ENCODE measurements around the gene ARVCF.
A peak's percentile ranks its signal among the peaks of the same experiment; 100 is the strongest.

ARVCF gene

DNA sequence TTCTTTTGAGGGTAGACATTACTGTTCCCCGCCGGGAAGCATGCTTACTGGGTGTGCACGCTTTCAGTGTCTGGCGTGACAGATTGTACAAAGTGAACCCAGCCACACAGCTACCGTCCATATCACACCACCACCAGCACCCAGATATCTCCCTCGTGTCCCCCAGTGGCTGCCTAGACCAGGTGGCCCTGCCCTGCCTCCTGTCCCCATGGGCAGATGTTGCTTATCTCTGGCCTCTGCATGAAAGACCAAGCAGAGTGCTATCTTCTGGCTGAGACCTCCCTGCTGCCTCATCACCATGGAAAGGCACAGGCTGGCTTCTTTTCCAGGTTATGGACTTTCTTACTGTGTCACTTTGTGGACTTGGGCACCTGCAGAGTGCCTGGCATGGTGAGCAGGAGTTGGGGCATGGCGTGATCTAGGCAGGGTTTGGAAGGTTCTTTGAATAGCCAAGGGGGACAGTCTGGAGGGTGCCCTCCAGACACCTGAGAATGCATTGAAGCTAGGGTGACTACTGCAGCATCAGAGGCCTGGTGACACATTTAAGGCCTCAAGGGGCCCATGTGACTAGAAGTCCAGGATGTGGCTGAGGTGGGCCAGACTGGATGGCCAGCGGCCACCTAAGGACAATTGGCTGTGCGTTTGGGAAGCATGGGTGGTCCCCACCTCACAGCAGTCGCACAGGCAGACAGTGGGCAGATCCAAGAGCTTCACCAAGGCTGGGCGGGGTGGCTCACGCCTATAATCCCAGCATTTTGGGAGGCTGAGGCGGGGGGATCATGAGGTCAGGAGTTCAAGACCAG lies 9.0 kb upstream of the ARVCF start:
- peaks cover 3% of the 10 kb centered on the region for H3K36me3 ChIP-seq (ENCODE audit: control insufficient read depth, insufficient read depth, low read length)
- no peak overlapping the region for H3K4me3 ChIP-seq (ENCODE audit: low read depth, low read length)
- H3K9ac ChIP-seq (ENCODE audit: low read depth, low read length): no peak overlapping the region
- H3K4me1 ChIP-seq (ENCODE audit: control insufficient read depth, insufficient read depth, low read length): no peaks in the 10 kb centered on the region
- no peaks in the 10 kb centered on the region for H3K9me3 ChIP-seq (ENCODE audit: control insufficient read depth, insufficient read depth, low read length)
- peaks cover under 1% of the 10 kb centered on the region for H3K27me3 ChIP-seq (ENCODE audit: control insufficient read depth, insufficient read depth, low read length)

DNA sequence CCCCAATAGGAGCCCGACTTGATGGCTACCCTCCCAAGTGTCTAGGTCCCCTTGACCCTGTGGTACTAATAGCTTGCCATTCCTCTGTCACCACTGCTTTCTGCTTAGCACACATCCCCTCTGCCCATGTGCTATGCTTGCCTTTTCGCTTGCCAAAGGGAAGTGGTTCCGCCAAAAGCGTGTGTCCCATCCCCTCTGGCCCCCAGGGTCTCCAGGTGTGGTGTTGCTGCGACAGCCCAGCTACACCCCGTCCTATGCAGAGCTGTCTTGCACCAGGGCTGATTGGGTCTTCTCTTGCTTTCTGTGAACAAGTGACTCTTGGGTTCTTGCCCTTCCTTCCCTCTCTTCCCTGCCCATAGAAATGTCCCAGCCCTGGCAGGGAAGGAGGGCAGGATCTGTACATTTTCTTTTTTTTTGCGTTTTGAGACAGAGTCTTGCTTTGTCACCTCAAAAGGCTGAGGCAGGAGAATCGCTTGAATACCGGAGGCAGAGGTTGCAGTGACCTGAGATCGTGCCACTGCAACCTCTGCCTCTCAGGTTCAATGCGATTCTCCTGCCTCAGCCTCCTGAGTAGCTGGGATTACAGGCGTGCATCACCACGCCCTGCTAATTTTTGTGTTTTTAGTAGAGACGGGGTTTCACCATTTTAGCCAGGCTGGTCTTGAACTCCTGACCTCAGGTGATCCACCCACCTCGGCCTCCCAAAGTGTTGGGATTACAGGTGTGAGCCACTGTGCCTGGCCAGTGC lies 8.2 kb upstream of the ARVCF start:
- Histone ChIP-seq H3K9ac (ENCODE audit: low read depth, low read length) (no peak overlapping the region), H3K36me3 (ENCODE audit: control insufficient read depth, insufficient read depth, low read length) (peaks cover 3% of the 10 kb centered on the region), H3K9me3 (ENCODE audit: control insufficient read depth, insufficient read depth, low read length) (no peaks in the 10 kb centered on the region), H3K27me3 (ENCODE audit: control insufficient read depth, insufficient read depth, low read length) (peaks cover 7% of the 10 kb centered on the region), H3K4me3 (ENCODE audit: low read depth, low read length) (no peak overlapping the region), H3K4me1 (ENCODE audit: control insufficient read depth, insufficient read depth, low read length) (no peaks in the 10 kb centered on the region)

DNA sequence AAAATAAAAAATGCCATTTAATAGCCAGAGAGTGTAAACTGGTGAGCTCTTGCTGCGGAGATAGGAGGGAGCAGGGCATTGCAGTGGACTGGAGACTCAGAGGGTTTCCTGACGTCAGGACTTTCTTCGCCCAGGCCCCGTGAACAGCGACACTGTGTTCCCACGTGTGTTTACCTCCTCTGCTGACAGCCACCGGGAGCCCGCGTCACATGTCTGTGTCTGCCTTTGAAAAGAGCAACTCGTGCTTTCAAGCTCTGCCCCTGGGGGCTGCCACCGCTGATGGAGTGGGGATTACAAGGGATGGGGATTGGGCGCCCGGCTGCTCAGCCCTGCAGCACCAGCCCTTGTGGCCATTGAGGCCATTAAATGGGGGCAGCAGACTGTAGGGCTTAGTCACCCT lies 7.6 kb upstream of the ARVCF start:
- Histone ChIP-seq H3K4me1 (ENCODE audit: control insufficient read depth, insufficient read depth, low read length) (no peaks in the 10 kb centered on the region), H3K9ac (ENCODE audit: low read depth, low read length) (no peak overlapping the region), H3K9me3 (ENCODE audit: control insufficient read depth, insufficient read depth, low read length) (no peaks in the 10 kb centered on the region), H3K27me3 (ENCODE audit: control insufficient read depth, insufficient read depth, low read length) (peaks cover 13% of the 10 kb centered on the region), H3K36me3 (ENCODE audit: control insufficient read depth, insufficient read depth, low read length) (peaks cover 3% of the 10 kb centered on the region), H3K4me3 (ENCODE audit: low read depth, low read length) (no peak overlapping the region)

DNA sequence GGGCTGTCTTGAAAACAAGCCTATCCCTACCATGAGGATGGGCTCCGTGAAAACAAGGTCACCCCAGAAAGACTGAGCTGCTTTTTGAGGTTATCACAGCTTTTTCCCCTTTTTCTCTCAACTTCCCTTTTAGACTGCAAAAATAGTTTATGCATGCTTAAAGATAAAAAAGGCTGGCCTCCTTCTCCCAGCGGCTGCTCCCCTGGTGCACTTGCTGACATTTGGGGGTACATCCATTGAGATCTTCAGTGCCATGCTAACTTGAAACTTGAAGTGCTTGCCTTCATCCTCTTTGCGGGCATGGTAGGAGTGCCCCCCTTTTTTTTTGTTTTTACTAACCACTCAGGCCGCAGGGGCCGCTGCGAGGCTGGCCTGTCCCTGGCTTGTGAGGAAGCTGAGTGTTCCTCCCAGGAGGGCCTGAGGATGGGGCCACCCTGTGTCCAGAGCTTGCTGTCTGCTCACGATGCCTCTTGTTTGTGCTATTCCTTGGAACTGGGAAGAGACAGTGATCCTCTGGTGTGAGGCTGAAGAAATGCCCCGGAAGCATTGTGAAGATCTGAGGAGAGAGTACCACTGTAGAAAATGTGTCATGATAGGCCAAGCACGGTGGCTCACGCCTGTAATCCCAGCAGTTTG lies 6.5 kb upstream of the ARVCF start:
- Histone ChIP-seq H3K36me3 (ENCODE audit: control insufficient read depth, insufficient read depth, low read length) (peaks cover 3% of the 10 kb centered on the region), H3K9ac (ENCODE audit: low read depth, low read length) (no peak overlapping the region), H3K4me3 (ENCODE audit: low read depth, low read length) (no peak overlapping the region), H3K4me1 (ENCODE audit: control insufficient read depth, insufficient read depth, low read length) (no peaks in the 10 kb centered on the region), H3K9me3 (ENCODE audit: control insufficient read depth, insufficient read depth, low read length) (no peaks in the 10 kb centered on the region), H3K27me3 (ENCODE audit: control insufficient read depth, insufficient read depth, low read length) (peaks cover 25% of the 10 kb centered on the region)

DNA sequence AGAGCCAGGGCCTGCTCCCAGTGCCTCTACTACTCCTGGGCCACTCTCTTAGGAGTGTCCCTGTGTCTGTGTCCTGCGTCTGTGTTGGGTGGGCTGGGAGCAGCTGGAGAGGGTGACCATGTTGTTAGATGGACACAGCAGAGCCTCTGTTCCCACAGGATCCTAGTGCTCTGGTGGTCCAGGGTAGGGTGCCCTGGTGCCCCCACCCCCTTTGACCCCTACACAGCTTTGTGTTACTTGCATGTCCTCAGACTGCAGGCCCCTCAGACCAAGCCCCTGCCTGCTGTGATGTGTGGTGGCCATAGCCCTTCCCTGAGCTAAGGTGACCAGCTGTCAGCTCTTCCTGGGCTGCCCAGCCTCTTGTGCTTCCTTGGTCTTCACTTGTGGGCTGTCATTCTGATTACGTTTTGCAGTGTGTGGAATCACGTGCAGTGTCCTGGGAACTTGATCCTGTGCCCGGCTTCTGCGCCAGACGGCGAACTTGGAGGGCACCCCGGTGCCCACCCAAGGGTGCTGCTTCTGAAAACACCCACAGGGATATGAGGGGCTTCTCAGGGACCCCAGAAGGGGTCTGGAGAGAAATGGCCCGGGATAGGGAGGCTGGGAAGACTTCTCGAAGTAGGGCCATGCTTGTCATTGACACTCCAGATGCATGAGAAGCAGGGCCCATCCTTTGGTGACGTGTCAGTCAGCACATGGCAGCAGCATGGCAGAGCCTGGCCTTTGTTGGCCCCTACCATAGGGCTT lies 5.8 kb upstream of the ARVCF start:
- Histone ChIP-seq H3K9me3 (ENCODE audit: control insufficient read depth, insufficient read depth, low read length) (no peaks in the 10 kb centered on the region), H3K27me3 (ENCODE audit: control insufficient read depth, insufficient read depth, low read length) (peaks cover 31% of the 10 kb centered on the region), H3K4me1 (ENCODE audit: control insufficient read depth, insufficient read depth, low read length) (no peaks in the 10 kb centered on the region), H3K36me3 (ENCODE audit: control insufficient read depth, insufficient read depth, low read length) (peaks cover 3% of the 10 kb centered on the region), H3K9ac (ENCODE audit: low read depth, low read length) (peak overlapping the region; percentile 77), H3K4me3 (ENCODE audit: low read depth, low read length) (no peak overlapping the region)

DNA sequence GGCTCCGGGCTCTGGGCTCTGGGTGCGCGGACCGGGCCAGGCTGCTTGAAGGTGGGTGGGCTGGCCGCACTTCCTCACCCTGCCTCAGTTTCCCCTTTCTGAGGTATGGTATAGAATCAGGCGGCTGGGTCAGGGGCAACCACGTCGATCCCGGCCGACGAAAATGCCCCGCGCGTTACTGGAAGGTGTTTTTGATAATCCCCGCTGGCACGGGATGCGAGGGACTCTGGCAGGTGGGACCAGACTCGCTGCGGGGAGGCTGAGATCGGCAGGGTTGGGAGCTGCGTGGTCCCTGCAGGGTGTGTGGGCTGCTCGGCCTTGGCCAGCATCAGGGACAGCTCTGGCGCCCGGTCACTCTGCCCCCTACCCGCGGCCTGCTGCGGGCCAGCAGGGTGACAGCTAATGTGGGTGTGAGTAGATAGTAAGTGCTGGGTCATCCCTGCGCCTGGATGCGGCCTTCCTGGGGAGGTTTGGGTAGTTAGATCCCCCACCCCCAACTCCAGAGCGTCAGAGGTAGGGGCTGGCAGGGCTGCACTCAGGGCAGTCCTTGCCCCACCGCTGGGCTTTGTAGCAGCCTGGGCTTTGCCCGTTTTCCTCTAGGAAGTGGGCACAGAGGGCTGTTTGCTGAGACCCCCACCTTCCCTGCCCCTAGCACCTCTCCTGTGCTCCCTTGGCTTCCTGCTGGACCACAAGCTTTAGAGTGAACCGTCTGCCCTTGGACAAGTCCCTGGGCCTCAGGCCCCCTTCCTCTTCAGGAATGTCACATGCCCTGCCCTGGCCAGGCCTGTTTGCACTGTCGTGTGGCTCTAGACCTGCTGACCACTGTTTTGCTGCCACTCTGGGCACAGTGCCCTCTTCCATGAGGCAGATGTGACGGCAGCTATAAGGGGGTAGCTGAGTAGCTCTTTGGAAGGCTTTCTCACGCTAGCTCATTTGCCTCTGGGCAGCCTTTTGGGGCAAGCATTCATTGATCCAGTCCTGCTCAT lies 4.9 kb upstream of the ARVCF start:
- Histone ChIP-seq H3K27me3 (ENCODE audit: control insufficient read depth, insufficient read depth, low read length) (peaks cover 36% of the 10 kb centered on the region), H3K4me3 (ENCODE audit: low read depth, low read length) (peak overlapping the region; percentile 68), H3K9me3 (ENCODE audit: control insufficient read depth, insufficient read depth, low read length) (no peaks in the 10 kb centered on the region), H3K4me1 (ENCODE audit: control insufficient read depth, insufficient read depth, low read length) (no peaks in the 10 kb centered on the region), H3K9ac (ENCODE audit: low read depth, low read length) (peak overlapping the region; percentile 77), H3K36me3 (ENCODE audit: control insufficient read depth, insufficient read depth, low read length) (peaks cover 3% of the 10 kb centered on the region)

DNA sequence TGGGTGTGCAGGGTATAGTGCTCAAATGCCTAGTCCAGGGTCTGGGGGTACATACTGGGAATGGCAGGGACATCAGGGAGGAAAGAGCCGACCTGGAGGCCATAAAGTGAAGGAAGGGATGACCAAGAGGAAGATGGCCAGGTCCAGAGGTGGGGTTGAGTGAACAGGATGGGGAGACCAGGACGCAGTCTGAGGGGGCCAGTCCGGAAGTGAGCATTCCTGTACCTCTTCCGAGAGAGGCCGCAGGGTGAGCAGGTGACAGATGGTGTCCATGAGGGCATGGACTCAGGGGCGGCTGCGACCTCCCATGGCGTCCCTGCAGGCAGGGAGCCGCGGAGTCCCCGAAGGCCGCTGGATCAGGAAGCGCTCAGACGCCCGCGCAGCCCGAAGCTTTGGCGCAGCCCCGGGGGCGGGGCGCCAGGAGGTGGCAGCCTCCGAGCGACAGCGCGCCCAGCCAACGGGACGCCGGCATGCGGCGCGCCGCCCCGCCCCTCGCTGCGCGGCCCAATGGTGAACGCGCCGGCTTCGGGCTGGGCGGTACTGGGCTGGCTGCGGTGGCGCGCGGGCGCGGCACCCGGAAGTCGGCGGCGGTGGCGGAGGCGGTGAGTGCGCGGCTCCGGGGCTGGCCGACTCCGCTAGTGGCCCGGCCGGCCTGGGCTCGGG lies 4.0 kb upstream of the ARVCF start, which contains the start of gene TANGO2:
TANGO2 (plus strand) TSS at position 578 of the 663 bp plus-strand sequence. CDS start 15,689 bp downstream, outside the sequence.
- Histone ChIP-seq H3K27me3 (ENCODE audit: control insufficient read depth, insufficient read depth, low read length) (peaks cover 37% of the 10 kb centered on the region), H3K4me1 (ENCODE audit: control insufficient read depth, insufficient read depth, low read length) (no peaks in the 10 kb centered on the region), H3K36me3 (ENCODE audit: control insufficient read depth, insufficient read depth, low read length) (peaks cover 3% of the 10 kb centered on the region)

DNA sequence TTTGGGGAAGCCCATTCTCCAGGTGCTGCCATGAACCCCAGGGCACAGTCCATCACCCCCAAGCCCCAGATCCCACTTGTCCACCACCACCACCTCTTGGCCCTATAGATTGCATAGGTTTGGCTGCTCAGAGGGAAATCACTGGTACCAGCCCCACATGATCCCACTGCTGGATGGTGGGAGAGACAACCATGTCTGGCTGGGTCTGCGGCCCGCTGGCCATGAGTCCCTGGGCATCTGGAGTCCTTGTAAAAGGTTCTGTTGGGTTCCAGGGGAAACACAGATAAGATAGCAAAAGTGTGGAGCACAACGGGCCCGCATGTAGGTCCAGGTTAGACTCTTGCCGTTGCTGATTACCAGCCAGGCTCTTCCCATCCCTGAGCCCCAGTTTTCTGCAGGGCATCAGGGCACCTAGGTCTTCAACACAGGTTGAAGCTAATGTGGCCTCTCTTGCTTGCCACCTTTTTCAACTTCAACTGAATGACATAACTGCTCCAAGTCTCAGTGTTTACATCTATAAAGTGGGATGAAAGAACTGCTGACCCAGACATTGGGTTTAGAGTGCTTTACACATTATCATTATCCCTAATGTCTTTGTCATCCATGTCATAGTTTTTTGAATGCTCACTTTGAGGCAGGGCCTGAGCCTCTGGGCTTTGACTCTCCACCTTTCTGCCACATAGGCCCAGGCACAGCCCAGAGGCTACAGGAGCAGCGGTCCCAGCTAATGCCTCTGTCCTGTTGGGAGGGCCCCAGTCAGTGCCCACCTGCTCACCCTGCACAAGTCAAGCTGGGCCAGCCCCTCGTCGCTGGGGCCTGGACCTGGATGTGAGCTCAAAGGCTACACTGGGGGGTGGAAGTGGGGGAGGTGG lies 3.3 kb upstream of the ARVCF start:
- peak overlapping the region; percentile 71 for H3K4me3 ChIP-seq (ENCODE audit: low read depth, low read length)
- H3K4me1 ChIP-seq (ENCODE audit: control insufficient read depth, insufficient read depth, low read length): no peaks in the 10 kb centered on the region
- no peaks in the 10 kb centered on the region for H3K9me3 ChIP-seq (ENCODE audit: control insufficient read depth, insufficient read depth, low read length)
- peaks cover 3% of the 10 kb centered on the region for H3K36me3 ChIP-seq (ENCODE audit: control insufficient read depth, insufficient read depth, low read length)
- peaks cover 44% of the 10 kb centered on the region for H3K27me3 ChIP-seq (ENCODE audit: control insufficient read depth, insufficient read depth, low read length)
- no peak overlapping the region for H3K9ac ChIP-seq (ENCODE audit: low read depth, low read length)

More for the DNA sequence above, 4.0 kb upstream of the ARVCF start, which contains the start of gene TANGO2:
- Histone ChIP-seq H3K9ac (ENCODE audit: low read depth, low read length) (peak within 1 kb of the TSS; percentile 77), H3K9me3 (ENCODE audit: control insufficient read depth, insufficient read depth, low read length) (no peaks in the 10 kb centered on the region), H3K4me3 (ENCODE audit: low read depth, low read length) (peak within 1 kb of the TSS; percentile 71)

DNA sequence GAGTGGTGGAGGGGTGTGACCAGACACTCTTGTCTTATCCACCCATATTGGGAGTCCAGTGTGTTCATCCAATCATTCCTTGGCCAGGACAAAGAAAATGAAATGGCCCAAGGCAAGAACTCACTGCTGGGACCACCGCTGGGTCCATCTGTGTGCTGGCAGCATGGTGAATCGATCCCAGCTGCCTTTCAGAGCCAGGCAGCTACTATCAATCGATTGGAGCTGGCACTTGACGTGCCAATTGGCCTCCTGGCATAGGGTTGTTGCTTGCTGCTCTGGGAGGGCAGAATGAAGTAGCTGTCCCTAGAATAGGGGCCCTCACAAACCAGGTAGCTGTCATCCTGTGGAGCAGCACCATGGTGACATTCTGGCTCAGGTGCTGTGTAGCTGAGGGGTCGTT lies 1.4 kb upstream of the ARVCF start:
- H3K36me3 ChIP-seq (ENCODE audit: control insufficient read depth, insufficient read depth, low read length): peaks cover 2% of the 10 kb centered on the region
- H3K4me1 ChIP-seq (ENCODE audit: control insufficient read depth, insufficient read depth, low read length): peaks cover 3% of the 10 kb centered on the region
- no peak overlapping the region for H3K9ac ChIP-seq (ENCODE audit: low read depth, low read length)
- peaks cover 48% of the 10 kb centered on the region for H3K27me3 ChIP-seq (ENCODE audit: control insufficient read depth, insufficient read depth, low read length)
- no peaks in the 10 kb centered on the region for H3K9me3 ChIP-seq (ENCODE audit: control insufficient read depth, insufficient read depth, low read length)
- no peak overlapping the region for H3K4me3 ChIP-seq (ENCODE audit: low read depth, low read length)
